ENCODE data around the gene DOCK8.

The DOCK8 gene

DNA sequence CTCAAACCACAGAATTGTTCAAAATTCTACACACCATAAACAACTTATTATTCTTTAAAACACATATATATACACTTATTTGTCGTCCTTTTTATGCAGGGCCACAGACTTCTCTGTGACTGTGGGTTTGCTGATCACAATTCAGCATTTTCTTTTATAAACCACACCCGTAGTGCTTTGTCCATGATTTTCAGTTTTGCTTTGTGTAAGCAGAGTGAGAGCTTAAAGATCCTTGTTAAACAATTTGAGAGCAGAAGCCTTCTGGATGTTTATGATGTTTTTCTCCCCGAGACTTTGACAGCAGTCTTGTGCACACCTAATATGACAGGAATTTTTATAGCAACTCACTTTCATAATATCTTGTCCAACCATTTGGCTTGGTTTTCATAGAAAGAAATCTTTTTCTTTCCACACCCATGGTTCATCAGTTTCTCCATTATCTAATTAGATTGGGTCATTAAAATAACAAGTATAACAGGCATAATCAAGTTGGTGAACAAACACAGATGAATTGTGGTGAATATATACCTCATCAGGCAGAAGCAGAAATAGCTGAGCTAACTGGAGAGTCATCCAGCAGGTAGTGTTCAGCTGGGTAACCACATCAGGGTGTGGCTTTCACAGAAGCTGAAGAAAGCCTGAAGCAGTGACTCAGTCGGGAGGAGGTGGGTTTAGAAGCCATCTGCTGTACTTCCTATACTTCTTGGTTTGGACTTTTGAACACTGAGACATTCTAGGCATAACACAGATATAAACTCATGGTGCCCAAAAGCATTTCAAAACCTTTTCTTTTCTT is 232.8 kb downstream of the DOCK8 start:
- no peaks in the 10 kb centered on the region for H3K36me3 ChIP-seq
- no peak overlapping the region for H3K4me3 ChIP-seq (ENCODE audit: low read depth, low read length)
- TF ChIP-seq, protein P1, sequence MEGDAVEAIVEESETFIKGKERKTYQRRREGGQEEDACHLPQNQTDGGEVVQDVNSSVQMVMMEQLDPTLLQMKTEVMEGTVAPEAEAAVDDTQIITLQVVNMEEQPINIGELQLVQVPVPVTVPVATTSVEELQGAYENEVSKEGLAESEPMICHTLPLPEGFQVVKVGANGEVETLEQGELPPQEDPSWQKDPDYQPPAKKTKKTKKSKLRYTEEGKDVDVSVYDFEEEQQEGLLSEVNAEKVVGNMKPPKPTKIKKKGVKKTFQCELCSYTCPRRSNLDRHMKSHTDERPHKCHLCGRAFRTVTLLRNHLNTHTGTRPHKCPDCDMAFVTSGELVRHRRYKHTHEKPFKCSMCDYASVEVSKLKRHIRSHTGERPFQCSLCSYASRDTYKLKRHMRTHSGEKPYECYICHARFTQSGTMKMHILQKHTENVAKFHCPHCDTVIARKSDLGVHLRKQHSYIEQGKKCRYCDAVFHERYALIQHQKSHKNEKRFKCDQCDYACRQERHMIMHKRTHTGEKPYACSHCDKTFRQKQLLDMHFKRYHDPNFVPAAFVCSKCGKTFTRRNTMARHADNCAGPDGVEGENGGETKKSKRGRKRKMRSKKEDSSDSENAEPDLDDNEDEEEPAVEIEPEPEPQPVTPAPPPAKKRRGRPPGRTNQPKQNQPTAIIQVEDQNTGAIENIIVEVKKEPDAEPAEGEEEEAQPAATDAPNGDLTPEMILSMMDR (IDR thresholded peaks at IDR 0.05; ENCODE audit: low read depth, low read length) = no peak
- no peaks in the 10 kb centered on the region for H3K9me3 ChIP-seq
- no peak for DNase-seq
- H3K4me1 ChIP-seq = no peaks in the 10 kb centered on the region
- no peaks in the 10 kb centered on the region for H3K27me3 ChIP-seq

DNA sequence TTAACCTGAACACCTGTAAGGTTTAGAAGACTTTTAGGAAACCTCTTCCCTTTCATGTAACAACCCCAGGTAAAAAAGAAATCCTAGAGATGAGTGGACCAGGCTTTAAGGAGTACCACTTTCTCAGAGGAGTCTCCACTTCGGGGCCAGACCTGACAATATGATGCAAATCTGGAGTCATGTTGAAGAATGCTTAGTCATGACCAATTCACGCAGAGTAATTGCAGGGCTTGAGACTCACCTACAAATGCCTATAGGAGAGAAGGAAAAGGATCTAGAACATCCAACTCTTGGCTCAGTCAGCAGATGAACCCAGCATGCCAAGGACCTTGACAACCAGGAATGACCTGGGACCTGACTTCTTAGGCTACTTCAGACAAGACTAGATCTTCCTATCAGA is 235.4 kb downstream of the DOCK8 start:
- DNase-seq = no peak
- Histone ChIP-seq H3K4me3 (ENCODE audit: low read depth, low read length) (no peak overlapping the region), H3K27me3 (no peaks in the 10 kb centered on the region), H3K36me3 (no peaks in the 10 kb centered on the region), H3K4me1 (no peaks in the 10 kb centered on the region), H3K9me3 (no peaks in the 10 kb centered on the region)
- TF ChIP-seq, protein P1 (IDR thresholded peaks at IDR 0.05; ENCODE audit: low read depth, low read length) = no peak

DNA sequence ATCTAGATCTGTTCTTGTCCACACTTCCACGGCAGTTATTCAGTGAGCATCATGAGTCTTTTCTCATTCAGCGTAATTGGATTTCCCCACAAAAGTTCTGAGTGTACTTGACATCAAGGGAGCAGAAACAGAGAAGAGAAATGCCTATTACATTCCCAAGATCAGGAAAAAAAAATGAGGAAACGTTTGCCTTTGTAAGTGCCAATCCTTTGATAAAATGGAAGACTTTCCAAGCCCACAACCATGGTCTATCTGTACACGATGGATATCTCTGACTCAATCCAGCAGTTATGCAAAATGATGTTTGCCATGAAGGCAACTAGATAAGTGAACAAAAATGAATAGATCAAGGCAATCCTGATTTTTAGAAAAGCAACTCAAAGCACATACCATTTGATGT is 235.9 kb downstream of the DOCK8 start:
- no peaks in the 10 kb centered on the region for H3K9me3 ChIP-seq
- no peaks in the 10 kb centered on the region for H3K36me3 ChIP-seq
- TF ChIP-seq, protein P1 (IDR thresholded peaks at IDR 0.05; ENCODE audit: low read depth, low read length) = no peak
- H3K27me3 ChIP-seq = no peaks in the 10 kb centered on the region
- no peak for DNase-seq
- H3K4me3 ChIP-seq (ENCODE audit: low read depth, low read length) = no peak overlapping the region
- no peaks in the 10 kb centered on the region for H3K4me1 ChIP-seq

DNA sequence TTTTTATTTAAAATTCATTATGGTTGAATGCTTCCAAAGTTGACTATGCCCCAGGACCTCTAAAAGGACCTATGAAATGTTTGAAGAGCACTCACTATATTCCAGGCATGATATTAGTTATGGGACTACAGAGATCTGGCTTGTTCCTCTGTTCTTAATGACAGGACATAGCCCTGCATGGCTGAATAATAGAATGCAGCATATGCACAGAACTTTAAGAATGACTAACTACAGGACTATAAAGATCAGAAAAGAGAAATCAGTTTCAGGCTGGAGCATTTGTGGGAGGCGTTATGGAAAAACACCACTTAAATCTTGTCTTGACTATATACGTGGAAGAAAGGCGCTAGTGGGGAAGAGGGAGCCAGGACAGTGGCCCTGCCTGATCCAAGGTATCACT is 239.2 kb downstream of the DOCK8 start:
- H3K36me3 ChIP-seq = no peaks in the 10 kb centered on the region
- H3K27me3 ChIP-seq = no peaks in the 10 kb centered on the region
- TF ChIP-seq, protein P1 (IDR thresholded peaks at IDR 0.05; ENCODE audit: low read depth, low read length) = no peak

DNA sequence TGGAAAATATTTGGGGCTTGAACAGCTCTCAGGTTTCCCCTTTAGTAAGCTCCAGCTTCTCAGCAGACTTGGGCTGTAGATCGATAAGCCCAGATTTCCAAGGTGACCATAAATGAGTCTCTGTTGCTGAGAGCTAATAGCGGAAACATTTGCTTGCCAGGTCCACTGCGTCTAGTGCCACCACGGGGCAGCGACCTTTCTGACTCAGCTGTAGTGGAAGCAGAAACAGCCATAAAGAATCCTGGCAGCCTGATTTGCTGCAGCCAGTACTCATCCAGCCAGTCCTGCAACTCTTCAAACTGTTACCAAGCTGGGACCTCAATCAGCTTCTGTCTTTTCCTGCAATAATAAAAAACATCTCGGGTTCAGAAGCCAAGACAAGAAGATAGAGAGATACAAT is 241.7 kb downstream of the DOCK8 start:
- H3K4me1 ChIP-seq = no peaks in the 10 kb centered on the region
- no peaks in the 10 kb centered on the region for H3K9me3 ChIP-seq
- H3K36me3 ChIP-seq = no peaks in the 10 kb centered on the region
- TF ChIP-seq, protein P1 (IDR thresholded peaks at IDR 0.05; ENCODE audit: low read depth, low read length) = no peak
- DNase-seq = no peak
- no peak overlapping the region for H3K4me3 ChIP-seq (ENCODE audit: low read depth, low read length)
- no peaks in the 10 kb centered on the region for H3K27me3 ChIP-seq

More for the DNA sequence above, 239.2 kb downstream of the DOCK8 start:
- Histone ChIP-seq H3K9me3 (no peaks in the 10 kb centered on the region), H3K4me1 (no peaks in the 10 kb centered on the region), H3K4me3 (ENCODE audit: low read depth, low read length) (no peak overlapping the region)
- DNase-seq = no peak

DNA sequence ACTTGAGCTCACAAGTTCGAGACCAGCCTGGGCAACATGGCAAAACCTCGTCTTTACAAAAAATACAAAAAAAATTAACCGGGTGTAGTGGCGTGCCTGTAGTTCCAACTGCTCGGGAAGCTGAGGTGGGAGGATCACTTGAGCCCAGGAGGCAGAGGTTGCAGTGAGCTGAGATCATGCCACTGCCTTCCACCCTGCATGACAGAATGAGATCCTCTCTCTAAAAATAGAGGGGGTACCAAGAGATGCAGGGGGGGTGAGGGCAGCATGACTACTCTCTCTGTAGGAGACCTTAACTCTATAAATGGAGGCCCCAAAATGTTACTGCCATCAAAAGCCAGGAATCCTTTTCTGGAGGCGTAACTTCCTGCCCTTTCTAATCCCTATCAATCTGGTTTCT is 243.9 kb downstream of the DOCK8 start:
- DNase-seq = no peak
- TF ChIP-seq, protein P1 (IDR thresholded peaks at IDR 0.05; ENCODE audit: low read depth, low read length) = no peak
- H3K27me3 ChIP-seq = no peaks in the 10 kb centered on the region
- no peaks in the 10 kb centered on the region for H3K4me1 ChIP-seq
- H3K9me3 ChIP-seq = no peaks in the 10 kb centered on the region
- H3K36me3 ChIP-seq = no peaks in the 10 kb centered on the region
- no peak overlapping the region for H3K4me3 ChIP-seq (ENCODE audit: low read depth, low read length)

Measured in BE2C (cell line).